ENCODE data around the gene ECSIT. TPM values are rescaled to one million over a fixed set of nuclear protein-coding genes. Genes with fewer than 3 reads are reported as not detected.

Gene ECSIT
- total RNA-seq, 1 experiment from 2014 or later: 52.8 TPM

DNA sequence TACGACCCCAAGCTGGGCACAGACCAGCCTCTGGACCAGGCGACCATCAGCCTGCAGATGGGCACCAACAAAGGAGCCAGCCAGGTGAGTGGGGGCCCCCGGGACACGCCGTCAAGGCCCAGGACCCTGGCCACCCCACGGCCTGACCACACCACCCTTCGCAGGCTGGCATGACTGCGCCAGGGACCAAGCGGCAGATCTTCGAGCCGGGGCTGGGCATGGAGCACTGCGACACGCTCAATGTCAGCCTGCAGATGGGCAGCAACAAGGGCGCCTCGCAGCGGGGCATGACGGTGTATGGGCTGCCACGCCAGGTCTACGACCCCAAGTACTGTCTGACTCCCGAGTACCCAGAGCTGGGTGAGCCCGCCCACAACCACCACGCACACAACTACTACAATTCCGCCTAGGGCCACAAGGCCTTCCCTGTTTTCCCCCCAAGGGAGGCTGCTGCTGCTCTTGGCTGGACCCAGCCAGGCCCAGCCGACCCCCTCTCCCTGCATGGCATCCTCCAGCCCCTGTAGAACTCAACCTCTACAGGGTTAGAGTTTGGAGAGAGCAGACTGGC is 20.5 kb upstream of the ECSIT start (continued):
- TF ChIP-seq, protein P1, sequence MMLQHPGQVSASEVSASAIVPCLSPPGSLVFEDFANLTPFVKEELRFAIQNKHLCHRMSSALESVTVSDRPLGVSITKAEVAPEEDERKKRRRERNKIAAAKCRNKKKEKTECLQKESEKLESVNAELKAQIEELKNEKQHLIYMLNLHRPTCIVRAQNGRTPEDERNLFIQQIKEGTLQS (IDR thresholded peaks at IDR 0.05): no peak

GRCh38 chr19:11547929-11548700 is 19.2 kb upstream of the ECSIT start:
- Histone ChIP-seq H4K20me1 (ENCODE audit: insufficient read depth) (no peaks in the 10 kb centered on the region), H3K4me2 (ENCODE audit: low read length) (no peak overlapping the region), H3K9me3 (ENCODE audit: control insufficient read depth in 1 of 2, insufficient read depth in 1 of 2, low read depth in 1 of 2, low read length in 2 of 2) (no peaks in the 10 kb centered on the region), H3K27ac (ENCODE audit: low read depth, low read length) (no peak overlapping the region), H3K36me3 (ENCODE audit: control insufficient read depth in 1 of 2, insufficient read depth in 2 of 2, low read length in 2 of 2) (peaks cover 0 to 2% of the 10 kb centered on the region in 2 experiments; a peak in 1 of 4 replicates), H3K9me2 (ENCODE audit: insufficient read depth) (no peaks in the 10 kb centered on the region), H3K4me1 (ENCODE audit: control insufficient read depth in 1 of 2, insufficient read depth in 2 of 2, low read length in 2 of 2) (peaks cover 0 to 12% of the 10 kb centered on the region in 2 experiments; a peak in 3 of 4 replicates), H3K4me3 (replicated peaks in 1 of 2; ENCODE audit: low read depth in 1 of 2, low read length in 2 of 2) (no peak overlapping the region), H3K27me3 (ENCODE audit: insufficient read depth, low read length) (no peaks in the 10 kb centered on the region), H3K9ac (ENCODE audit: low read length) (no peak overlapping the region), H3K79me2 (ENCODE audit: insufficient read depth, low read length) (no peaks in the 10 kb centered on the region), H2AFZ (ENCODE audit: low read depth, low read length, poor library complexity, severe bottlenecking) (no peak overlapping the region)
- ATAC-seq: no peak
- DNase-seq (ENCODE audit: low read depth, low spot score): no peak
- intact Hi-C loops (cut with micrococcal nuclease): no loop called here
- no TSS peak for BruUV-seq (replicated peaks)
- ChIA-PET POLR2A (interaction anchor here (0.6 kb wide), 1 partner anchor 331 kb away, joined by 3 read pairs; no protein-coding TSS in a partner anchor), RAD21 (ENCODE audit: low non-redundant PET in 1 of 2, low total read pairs in 2 of 2, uncharacterized antibody in 2 of 2, unreplicated experiment in 2 of 2) (no interaction called here), CTCF (interaction anchor here (1.2 kb wide), 1 partner anchor 11 kb away, joined by 3 read pairs; the partner anchor contains the start of gene ELOF1)
- TF ChIP-seq, protein P1 (IDR thresholded peaks at IDR 0.05): no peak
- no peak for TF ChIP-seq TCF7L2 (IDR thresholded peaks at IDR 0.05; ENCODE audit: borderline replicate concordance, extremely low read depth, insufficient read depth, insufficient read length)

- no peak overlapping the region for H2AFZ ChIP-seq (ENCODE audit: low read depth, low read length, poor library complexity, severe bottlenecking)
- no peaks in the 10 kb centered on the region for H3K79me2 ChIP-seq (ENCODE audit: insufficient read depth, low read length)
- ATAC-seq (no peak), DNase-seq (ENCODE audit: low read depth, low spot score) (no peak)
- H3K27me3 ChIP-seq (ENCODE audit: insufficient read depth, low read length): no peaks in the 10 kb centered on the region
- H3K4me2 ChIP-seq (ENCODE audit: low read length): no peak overlapping the region
- ChIA-PET CTCF (no interaction called here), POLR2A (no interaction called here), RAD21 (ENCODE audit: low non-redundant PET in 1 of 2, low total read pairs in 2 of 2, uncharacterized antibody in 2 of 2, unreplicated experiment in 2 of 2) (no interaction called here)
- intact Hi-C loops (cut with micrococcal nuclease): no loop called here
- H3K36me3 ChIP-seq (ENCODE audit: control insufficient read depth in 1 of 2, insufficient read depth in 2 of 2, low read length in 2 of 2): no peaks in the 10 kb centered on the region
- no peak overlapping the region for H3K9ac ChIP-seq (ENCODE audit: low read length)
- no peak overlapping the region for H3K27ac ChIP-seq (ENCODE audit: low read depth, low read length)
- no peak for TF ChIP-seq POLR2A (IDR thresholded peaks at IDR 0.05; ENCODE audit: borderline replicate concordance, extremely low read depth, insufficient read depth, insufficient read length)
- TF ChIP-seq ZBTB33 (IDR thresholded peaks at IDR 0.05; ENCODE audit: extremely low read depth, insufficient replicate concordance, low read length): no peak
- no peak for TF ChIP-seq TCF7L2 (IDR thresholded peaks at IDR 0.05; ENCODE audit: borderline replicate concordance, extremely low read depth, insufficient read depth, insufficient read length)
- no peak for TF ChIP-seq YY1 (IDR thresholded peaks at IDR 0.05; ENCODE audit: extremely low read depth, insufficient replicate concordance, low read depth, low read length)
- TF ChIP-seq CTCF (IDR thresholded peaks at IDR 0.05 in 2 of 3, conservative IDR thresholded peaks at IDR 0.05 in 1 of 3; ENCODE audit: borderline replicate concordance in 1 of 3, insufficient read depth in 1 of 3, low read depth in 2 of 3, low read length in 2 of 3): no peak
- TF ChIP-seq SIN3A (IDR thresholded peaks at IDR 0.05; ENCODE audit: low read depth): no peak
- no peak for TF ChIP-seq EGR1 (IDR thresholded peaks at IDR 0.05; ENCODE audit: low read depth)
- no peak for TF ChIP-seq CEBPB (IDR thresholded peaks at IDR 0.05; ENCODE audit: low read depth)
- BruUV-seq (replicated peaks): no TSS peak
- H3K9me2 ChIP-seq (ENCODE audit: insufficient read depth): no peaks in the 10 kb centered on the region
- no peaks in the 10 kb centered on the region for H3K9me3 ChIP-seq (ENCODE audit: control insufficient read depth in 1 of 2, insufficient read depth in 1 of 2, low read depth in 1 of 2, low read length in 2 of 2)
- H3K4me3 ChIP-seq (replicated peaks in 1 of 2; ENCODE audit: low read depth in 1 of 2, low read length in 2 of 2): no peak overlapping the region
- peaks cover 1 to 17% of the 10 kb centered on the region in 2 experiments; a peak in 3 of 4 replicates for H3K4me1 ChIP-seq (ENCODE audit: control insufficient read depth in 1 of 2, insufficient read depth in 2 of 2, low read length in 2 of 2)
- H4K20me1 ChIP-seq (ENCODE audit: insufficient read depth): no peaks in the 10 kb centered on the region
These were observed 12.3 kb upstream of the ECSIT start for GRCh38 chr19:11541238-11541637.
